K562 (cell line): ENCODE data around the gene HPCAL1. TPM values are rescaled to one million over a fixed set of nuclear protein-coding genes. Genes with fewer than 3 reads are reported as not detected.

Experiments
- ATAC-seq: fragments of 200-7000 bp; cut with Tn5 transposase; 3 replicates; pipeline ENCODE4 v1.9.1; 2020; ENCODE audit warnings: moderate library complexity
- BruUV-seq: library from RNA; stranded (reverse); fragments of 400-500 nt; replicated peaks from 2 replicates; lab custom pipeline; 2021; lab: Mats Ljungman, UMichigan
- CTCF ChIA-PET: fragments of 300-600 bp; formaldehyde crosslinking; extraction: SDS; loops from one replicate; lab custom pipeline; 2021; ENCODE audit warnings: low intra/inter-chr PET ratio; lab: Yijun Ruan, JAX
- POLR2A ChIA-PET: fragments of 300-600, 350-650 bp; sonication (Branson Sonifier 250); formaldehyde crosslinking; extraction: SDS; loops from one replicate; lab custom pipeline; 2021; ENCODE audit warnings: antibody characterized with exemption, inconsistent platforms; lab: Yijun Ruan, JAX
- DNase-seq, 4 experiments: peaks; one replicate each; pipeline versions ENCODE4 v3.0.0 to v3.0.0-alpha.2; 2011 to 2018; ENCODE audit warnings: low spot score in 3 of 4, mixed read lengths in 3 of 4; ENCODE audit errors: extremely low read depth in 1 of 4
- FAIRE-seq: peaks from 2 replicates; lab custom pipeline; 2011; peaks lifted over from hg19 to GRCh38; lab: Jason Lieb, UNC
- H2AFZ ChIP-seq: 2 replicates; pipeline ENCODE4 v1.6.0; 2011; ENCODE audit warnings: low read depth, low read length, control low read depth, inconsistent platforms
- H3K27ac ChIP-seq: fragments of 200-600 bp; 3 replicates; pipeline ENCODE4 v1.8.0; 2011; ENCODE audit warnings: low read depth, mild to moderate bottlenecking, control low read depth, inconsistent platforms, low read length, moderate library complexity, mixed read lengths; ENCODE audit errors: extremely low read depth
- H3K27me3 ChIP-seq, 2 experiments: fragments of 300-600 bp in 1 of 2; 2 replicates in 1 of 2; 3 replicates in 1 of 2; pipeline versions ENCODE4 v1.6.0 to v1.8.0; 2011; ENCODE audit warnings: inconsistent platforms in 2 of 2, low read length in 2 of 2, mild to moderate bottlenecking in 1 of 2, mixed read lengths in 1 of 2, moderate library complexity in 1 of 2; ENCODE audit not compliant: control insufficient read depth in 2 of 2, insufficient read depth in 2 of 2
- H3K36me3 ChIP-seq: fragments of 300-600 bp; 3 replicates; pipeline ENCODE4 v1.8.0; 2011; ENCODE audit warnings: mild to moderate bottlenecking, low read length, inconsistent platforms; ENCODE audit not compliant: control insufficient read depth, insufficient read depth
- H3K4me1 ChIP-seq, 2 experiments: fragments of 200-600 bp in 1 of 2; replicated peaks in 1 of 2; 2 replicates in 1 of 2; 3 replicates in 1 of 2; pipeline versions ENCODE4 v1.5.1 to v1.8.0; 2011; ENCODE audit warnings: inconsistent platforms in 2 of 2, low read length in 2 of 2, mild to moderate bottlenecking in 1 of 2, mixed read lengths in 1 of 2, moderate library complexity in 1 of 2; ENCODE audit not compliant: control insufficient read depth in 2 of 2, insufficient read depth in 2 of 2
- H3K4me2 ChIP-seq: 2 replicates; pipeline ENCODE4 v1.6.1; 2011; ENCODE audit warnings: low read length, control low read depth, inconsistent platforms, mixed read lengths; ENCODE audit not compliant: insufficient read depth
- H3K4me3 ChIP-seq: fragments of 200-600 bp; sonication (generic), shearing (Covaris generic); 2 replicates; pipeline ENCODE4 v1.5.1; 2016; ENCODE audit warnings: control low read depth, inconsistent platforms
- H3K79me2 ChIP-seq: fragments of 200-600 bp; 3 replicates; pipeline ENCODE4 v1.8.0; 2011; ENCODE audit warnings: low read length, inconsistent platforms; ENCODE audit not compliant: control insufficient read depth, insufficient read depth
- H3K9ac ChIP-seq, 2 experiments: 2 replicates each; pipeline versions ENCODE4 v1.6.0 to v1.6.1; 2011; ENCODE audit warnings: low read depth in 2 of 2, low read length in 2 of 2, control low read depth in 1 of 2, inconsistent platforms in 1 of 2, mild to moderate bottlenecking in 1 of 2, mixed read lengths in 1 of 2; ENCODE audit not compliant: insufficient read depth in 1 of 2
- H3K9me1 ChIP-seq: one replicate; pipeline ENCODE4 v1.6.0; 2011; ENCODE audit warnings: inconsistent platforms, mild to moderate bottlenecking, low read length, moderate library complexity; ENCODE audit not compliant: control insufficient read depth, insufficient read depth
- H3K9me3 ChIP-seq: replicated peaks from 2 replicates; pipeline ENCODE4 v1.5.1; 2011; ENCODE audit warnings: low read depth, low read length, inconsistent platforms; ENCODE audit not compliant: control insufficient read depth, insufficient read depth
- H4K20me1 ChIP-seq: replicated peaks from 2 replicates; pipeline ENCODE4 v1.6.1; 2011; ENCODE audit warnings: low read length, inconsistent platforms, mixed read lengths; ENCODE audit not compliant: control insufficient read depth, insufficient read depth
- ERF ChIP-seq: fragments of 450-650 bp; formaldehyde crosslinking; IDR thresholded peaks from 2 replicates; pipeline ENCODE4 v1.4.0; 2020; ENCODE audit warnings: mild to moderate bottlenecking, mixed read lengths
- MEF2A ChIP-seq: IDR thresholded peaks from 2 replicates; pipeline ENCODE4 v1.6.1; 2011; ENCODE audit warnings: low read depth, mild to moderate bottlenecking, low read length, moderate library complexity; ENCODE audit not compliant: control insufficient read depth
- MTA3 ChIP-seq: fragments of 450-650 bp; formaldehyde crosslinking; IDR thresholded peaks from 2 replicates; pipeline ENCODE4 v1.6.1; 2017; ENCODE audit warnings: mild to moderate bottlenecking, borderline replicate concordance
- RBM39 ChIP-seq: fragments of 200-400 bp; formaldehyde crosslinking; optimal IDR thresholded peaks from 2 replicates; pipeline ENCODE3; 2018; ENCODE audit warnings: low read depth, low read length
- ZFP30 ChIP-seq: fragments of 250-450 bp; sonication (Bioruptor Pico); IDR thresholded peaks from 2 replicates; pipeline ENCODE4 v1.8.0; 2022; ENCODE audit warnings: moderate library complexity, mild to moderate bottlenecking, inconsistent platforms, borderline replicate concordance
- ZNF384 ChIP-seq: IDR thresholded peaks from 2 replicates; pipeline ENCODE4 v1.6.1; 2012; ENCODE audit warnings: low read depth, low read length, improper control_type of control experiment
- ZNF609 ChIP-seq: sonication (generic); formaldehyde crosslinking; IDR thresholded peaks from 2 replicates; pipeline ENCODE4 v1.8.1; 2023; ENCODE audit warnings: missing genetic modification reagents, mild to moderate bottlenecking, borderline replicate concordance
- ZNF76 ChIP-seq: fragments of 250-450 bp; sonication (Bioruptor Pico); IDR thresholded peaks from 2 replicates; pipeline ENCODE4 v1.4.0; 2020; ENCODE audit warnings: mild to moderate bottlenecking, moderate library complexity, borderline replicate concordance
- ZNF766 ChIP-seq: fragments of 200-800 bp; sonication (Bioruptor generic); conservative IDR thresholded peaks from 2 replicates; pipeline ENCODE4 v1.6.1; 2016; ENCODE audit warnings: missing genetic modification characterization, missing compliant biosample characterization
- WGBS: fragments of 100-300 bp; shearing (Covaris generic); methylation state at CpG from one replicate; pipeline ENCODE4 v1.1.6; 2016; ENCODE audit warnings: low coverage, mixed read lengths; ENCODE audit not compliant: insufficient coverage; ENCODE audit errors: missing lambda C conversion rate; 5-methylcytosine and 5-hydroxymethylcytosine counted together
- in situ Hi-C: fragments of 300-500 bp; cut with MboI; formaldehyde crosslinking; loops from 4 replicates; pipeline ENCODE4 v1.15.0; 2018; ENCODE audit warnings: inconsistent platforms, mixed read lengths
- intact Hi-C: fragments of 100-400 bp; cut with micrococcal nuclease; formaldehyde crosslinking; loops from 2 replicates; pipeline ENCODE4 v1.14.2; 2022
- polyA plus RNA-seq, 8 experiments: library from polyadenylated mRNA; depleted of rRNA in 4 of 8; stranded (reverse) in 5 of 8; unstranded in 3 of 8; fragments of >200 nt; fragmentation: Nextera tagmentation in 2 of 8; fragmentation: Illumina TruSeq in 1 of 8; extraction: Ambion mirVana in 2 of 8; extraction: Trizol in 1 of 8; gene quantifications; 2 replicates each; pipeline versions ENCODE4 v1.2.1 to v1.2.3, GENCODE V29; 2011 to 2014; ENCODE audit warnings: inconsistent platforms in 1 of 8, missing spikeins in 1 of 8
- total RNA-seq, 7 experiments: library from RNA; depleted of rRNA in 6 of 7; stranded (reverse); fragments of >200 nt in 6 of 7; fragmentation: Illumina TruSeq in 2 of 7; extraction: Trizol in 2 of 7; gene quantifications; 2 replicates each; pipeline versions ENCODE4 v1.2.1 to v1.2.3, GENCODE V29; 2011 to 2021; ENCODE audit warnings: low replicate concordance in 1 of 7
- TF ChIP-seq, protein P1 (sequence below): sonication (generic); formaldehyde crosslinking; IDR thresholded peaks from 2 replicates; pipeline ENCODE4 v1.8.0; 2023; ENCODE audit warnings: missing genetic modification reagents, mild to moderate bottlenecking, borderline replicate concordance

HPCAL1 gene
- total and polyA plus RNA-seq, 9 of the 15 experiments (the other 6 are each of a cell fraction or from before 2014, with no cell fraction given) = 2.7 to 65.5 (median 23.9) TPM

- TF ChIP-seq ZNF609 (CRISPR knock-in tag) = no peak
- TF ChIP-seq MTA3 = no peak
Measured at GRCh38 chr2:10312437-10312957, 9.8 kb downstream of the HPCAL1 start (continued).

GRCh38 chr2:10316336-10316735 lies 13.6 kb downstream of the HPCAL1 start:
- ATAC-seq (no peak), FAIRE-seq (no peak), DNase-seq (no peak)
- no TSS peak for BruUV-seq
- H3K4me3 ChIP-seq = no peak overlapping the region
- H3K9me1 ChIP-seq = no peaks in the 10 kb centered on the region
- CTCF ChIA-PET = no interaction called here
- intact Hi-C loops = no loop called here
- H3K27ac ChIP-seq = no peak overlapping the region
- peak overlapping the region in 1 of 2 experiments; percentile 64; a peak in 1 of 4 replicates for H3K9ac ChIP-seq
- in situ Hi-C loops = no loop called here
- H3K4me1 ChIP-seq = peaks cover 16 to 23% of the 10 kb centered on the region in 2 experiments; a peak in 4 of 5 replicates
- H3K9me3 ChIP-seq = no peaks in the 10 kb centered on the region
- WGBS = 55% methylated on average over 6 of the region's 6 CpGs
- no peaks in the 10 kb centered on the region; a peak in 1 of 5 replicates for H3K27me3 ChIP-seq
- peaks cover 12% of the 10 kb centered on the region for H3K36me3 ChIP-seq
- POLR2A ChIA-PET = interaction anchor here (4.7 kb wide), 1 partner anchor 8 kb away, joined by 26 read pairs; no protein-coding TSS in a partner anchor
- H4K20me1 ChIP-seq = peaks cover 6% of the 10 kb centered on the region; the same call in 1 of the 2 replicates
- peaks cover 90% of the 10 kb centered on the region for H3K79me2 ChIP-seq
- H2AFZ ChIP-seq = no peak overlapping the region
- H3K4me2 ChIP-seq = no peak overlapping the region
- TF ChIP-seq ZNF384 (no peak), ZNF766 (no peak), ZFP30 (CRISPR knock-in tag) (no peak), MEF2A (no peak), ERF (no peak), RBM39 (no peak), ZNF76 (no peak)
- TF ChIP-seq, protein P1, sequence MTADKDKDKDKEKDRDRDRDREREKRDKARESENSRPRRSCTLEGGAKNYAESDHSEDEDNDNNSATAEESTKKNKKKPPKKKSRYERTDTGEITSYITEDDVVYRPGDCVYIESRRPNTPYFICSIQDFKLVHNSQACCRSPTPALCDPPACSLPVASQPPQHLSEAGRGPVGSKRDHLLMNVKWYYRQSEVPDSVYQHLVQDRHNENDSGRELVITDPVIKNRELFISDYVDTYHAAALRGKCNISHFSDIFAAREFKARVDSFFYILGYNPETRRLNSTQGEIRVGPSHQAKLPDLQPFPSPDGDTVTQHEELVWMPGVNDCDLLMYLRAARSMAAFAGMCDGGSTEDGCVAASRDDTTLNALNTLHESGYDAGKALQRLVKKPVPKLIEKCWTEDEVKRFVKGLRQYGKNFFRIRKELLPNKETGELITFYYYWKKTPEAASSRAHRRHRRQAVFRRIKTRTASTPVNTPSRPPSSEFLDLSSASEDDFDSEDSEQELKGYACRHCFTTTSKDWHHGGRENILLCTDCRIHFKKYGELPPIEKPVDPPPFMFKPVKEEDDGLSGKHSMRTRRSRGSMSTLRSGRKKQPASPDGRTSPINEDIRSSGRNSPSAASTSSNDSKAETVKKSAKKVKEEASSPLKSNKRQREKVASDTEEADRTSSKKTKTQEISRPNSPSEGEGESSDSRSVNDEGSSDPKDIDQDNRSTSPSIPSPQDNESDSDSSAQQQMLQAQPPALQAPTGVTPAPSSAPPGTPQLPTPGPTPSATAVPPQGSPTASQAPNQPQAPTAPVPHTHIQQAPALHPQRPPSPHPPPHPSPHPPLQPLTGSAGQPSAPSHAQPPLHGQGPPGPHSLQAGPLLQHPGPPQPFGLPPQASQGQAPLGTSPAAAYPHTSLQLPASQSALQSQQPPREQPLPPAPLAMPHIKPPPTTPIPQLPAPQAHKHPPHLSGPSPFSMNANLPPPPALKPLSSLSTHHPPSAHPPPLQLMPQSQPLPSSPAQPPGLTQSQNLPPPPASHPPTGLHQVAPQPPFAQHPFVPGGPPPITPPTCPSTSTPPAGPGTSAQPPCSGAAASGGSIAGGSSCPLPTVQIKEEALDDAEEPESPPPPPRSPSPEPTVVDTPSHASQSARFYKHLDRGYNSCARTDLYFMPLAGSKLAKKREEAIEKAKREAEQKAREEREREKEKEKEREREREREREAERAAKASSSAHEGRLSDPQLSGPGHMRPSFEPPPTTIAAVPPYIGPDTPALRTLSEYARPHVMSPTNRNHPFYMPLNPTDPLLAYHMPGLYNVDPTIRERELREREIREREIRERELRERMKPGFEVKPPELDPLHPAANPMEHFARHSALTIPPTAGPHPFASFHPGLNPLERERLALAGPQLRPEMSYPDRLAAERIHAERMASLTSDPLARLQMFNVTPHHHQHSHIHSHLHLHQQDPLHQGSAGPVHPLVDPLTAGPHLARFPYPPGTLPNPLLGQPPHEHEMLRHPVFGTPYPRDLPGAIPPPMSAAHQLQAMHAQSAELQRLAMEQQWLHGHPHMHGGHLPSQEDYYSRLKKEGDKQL (CRISPR knock-in tag) = no peak
